CD4-positive, CD25-positive, alpha-beta regulatory T cell (primary cell): ENCODE data around the gene KCNN3. TPM values are rescaled to one million over a fixed set of nuclear protein-coding genes. Genes with fewer than 3 reads are reported as not detected.

Experiments
- ATAC-seq, 2 donors: fragments of 150-1000 bp; cut with Tn5 transposase; one replicate each; pipeline ENCODE4 v1.10.0; 2021; ENCODE audit warnings: low read depth in 2 of 2, moderate number of reproducible peaks in 2 of 2, moderate library complexity in 1 of 2
- DNase-seq, 3 donors: peaks; one replicate each; pipeline versions ENCODE4 v3.0.0 to v3.0.0-alpha.2; 2012 to 2022; ENCODE audit warnings: mixed read lengths in 1 of 3
- H3K27ac ChIP-seq: one replicate; pipeline ENCODE4 v1.7.0; 2013; ENCODE audit warnings: mild to moderate bottlenecking, low read length; ENCODE audit not compliant: insufficient read depth, poor library complexity, severe bottlenecking
- H3K27me3 ChIP-seq: one replicate; pipeline ENCODE4 v1.7.0; 2013; ENCODE audit warnings: low read length; ENCODE audit not compliant: control insufficient read depth, insufficient read depth
- H3K36me3 ChIP-seq: one replicate; pipeline ENCODE4 v1.7.0; 2013; ENCODE audit warnings: mild to moderate bottlenecking, low read length, moderate library complexity; ENCODE audit not compliant: control insufficient read depth, insufficient read depth
- H3K4me1 ChIP-seq: 2 replicates; pipeline ENCODE4 v1.7.0; 2013; ENCODE audit warnings: mild to moderate bottlenecking, low read length; ENCODE audit not compliant: insufficient read depth, control insufficient read depth, poor library complexity, severe bottlenecking
- H3K4me3 ChIP-seq: one replicate; pipeline ENCODE4 v1.7.0; 2013; ENCODE audit warnings: low read depth, mild to moderate bottlenecking, low read length, moderate library complexity
- H3K9me3 ChIP-seq, 2 experiments: 1 replicate in 1 of 2; 2 replicates in 1 of 2; pipeline ENCODE4 v1.7.0; 2013; ENCODE audit warnings: low read length in 2 of 2, mild to moderate bottlenecking in 1 of 2, moderate library complexity in 1 of 2; ENCODE audit not compliant: control insufficient read depth in 2 of 2
- H3K27ac Mint-ChIP-seq, 3 donors: one replicate each; pipeline ENCODE4 v1.8.0; 2020 to 2022; ENCODE audit warnings: mild to moderate bottlenecking in 3 of 3, mixed read lengths in 3 of 3, moderate library complexity in 2 of 3
- H3K27me3 Mint-ChIP-seq: one replicate; pipeline ENCODE4 v1.8.0; 2022; ENCODE audit warnings: mild to moderate bottlenecking, mixed read lengths
- H3K36me3 Mint-ChIP-seq: one replicate; pipeline ENCODE4 v1.8.0; 2020; ENCODE audit warnings: mixed read lengths
- H3K4me1 Mint-ChIP-seq, 4 donors: one replicate each; pipeline ENCODE4 v1.8.0; 2020 to 2022; ENCODE audit warnings: mixed read lengths in 4 of 4, mild to moderate bottlenecking in 1 of 4
- H3K4me3 Mint-ChIP-seq, 4 donors: one replicate each; pipeline ENCODE4 v1.8.0; 2020 to 2022; ENCODE audit warnings: mild to moderate bottlenecking in 4 of 4, mixed read lengths in 4 of 4, moderate library complexity in 3 of 4
- H3K9me3 Mint-ChIP-seq, 7 donors: one replicate each; pipeline ENCODE4 v1.8.0; 2020 to 2022; ENCODE audit warnings: mixed read lengths in 7 of 7, mild to moderate bottlenecking in 3 of 7, moderate library complexity in 2 of 7
- polyA plus RNA-seq, 4 donors: library from polyadenylated mRNA; unstranded; fragments of 300-500 nt; fragmentation: Illumina TruSeq; gene quantifications; one replicate each; pipeline ENCODE4 v1.2.3, GENCODE V29; 2021
- total RNA-seq: library from RNA; stranded (reverse); gene quantifications from one replicate; pipeline ENCODE4 v1.2.3, GENCODE V29; 2022

KCNN3 gene
- total and polyA plus RNA-seq, 5 donors from 2014 or later = 0.30 TPM; not detected in 4

DNA sequence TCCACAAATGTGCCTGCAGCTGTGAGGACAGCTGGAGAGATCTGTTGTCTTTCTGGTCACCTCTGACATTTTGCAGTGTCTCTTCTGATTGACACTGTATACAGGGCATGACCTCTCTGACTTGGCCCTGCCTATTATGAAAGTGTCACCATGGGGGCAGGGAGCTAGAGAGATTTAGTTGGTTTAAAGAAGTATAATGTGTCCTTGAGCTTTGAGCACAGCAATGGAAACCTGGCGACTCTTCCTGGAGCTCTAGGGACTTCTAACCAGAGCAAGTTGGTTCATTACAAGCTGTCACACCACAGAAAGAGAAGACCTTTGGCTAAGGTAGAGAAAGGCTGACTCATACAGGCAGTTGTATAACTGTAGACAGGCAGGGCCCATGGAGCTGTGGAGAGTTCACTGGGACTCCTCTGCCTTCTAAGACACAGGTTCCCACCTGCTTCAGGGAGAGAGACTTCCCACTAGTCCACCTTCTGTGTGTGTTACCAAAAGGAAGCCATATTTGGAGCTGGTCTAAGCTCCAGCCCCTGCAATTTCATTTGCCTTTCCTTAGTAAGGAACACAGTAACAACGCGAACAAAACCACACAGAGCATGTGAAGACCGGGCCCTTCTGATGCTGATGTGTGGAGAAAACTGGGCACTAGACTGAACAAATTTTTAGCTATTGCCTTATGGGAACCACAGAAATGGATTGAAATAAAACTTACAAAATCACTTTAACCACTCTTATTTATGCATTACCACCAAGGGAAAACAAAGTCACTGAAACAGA is 171.6 kb downstream of the KCNN3 start:
- H3K27ac ChIP-seq = no peak overlapping the region
- no peaks in the 10 kb centered on the region for H3K4me1 ChIP-seq
- no peaks in the 10 kb centered on the region for H3K9me3 ChIP-seq
- H3K9me3 Mint-ChIP-seq = peaks cover 0 to 2% (median 0%) of the 10 kb centered on the region in 7 donors
- H3K4me1 Mint-ChIP-seq = no peaks in the 10 kb centered on the region
- no peaks in the 10 kb centered on the region for H3K36me3 Mint-ChIP-seq
- DNase-seq = no peak
- peaks cover 12% of the 10 kb centered on the region for H3K27me3 Mint-ChIP-seq
- H3K4me3 Mint-ChIP-seq = no peak overlapping the region
- H3K36me3 ChIP-seq = no peaks in the 10 kb centered on the region
- no peak overlapping the region for H3K4me3 ChIP-seq
- ATAC-seq = no peak
- H3K27me3 ChIP-seq = peaks cover 15% of the 10 kb centered on the region
- H3K27ac Mint-ChIP-seq = no peak overlapping the region

DNA sequence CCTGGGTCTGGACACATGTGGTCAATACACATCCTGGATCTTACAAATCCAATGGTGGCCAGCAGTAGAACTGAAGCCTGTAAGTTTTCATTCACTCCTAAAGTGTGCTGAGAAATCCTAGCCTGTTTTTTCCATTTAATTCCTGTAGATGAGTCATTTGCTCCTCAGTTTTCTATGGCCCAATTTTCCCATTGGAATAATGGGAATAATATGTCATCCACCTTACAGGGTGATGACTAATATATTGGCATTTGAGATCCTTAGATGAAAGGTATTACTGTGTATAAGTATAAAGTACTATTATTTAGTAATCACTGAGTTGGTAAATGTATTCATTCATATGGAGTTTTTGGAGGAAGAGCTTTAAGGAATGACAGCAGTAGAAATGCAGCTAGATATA is 172.4 kb downstream of the KCNN3 start:
- H3K36me3 ChIP-seq = no peaks in the 10 kb centered on the region
- peaks cover 13% of the 10 kb centered on the region for H3K27me3 ChIP-seq
- Mint-ChIP-seq H3K9me3 (peaks cover 0 to 2% (median 0%) of the 10 kb centered on the region in 7 donors), H3K27me3 (peaks cover 20% of the 10 kb centered on the region), H3K4me1 (no peaks in the 10 kb centered on the region), H3K4me3 (no peak overlapping the region), H3K27ac (no peak overlapping the region), H3K36me3 (no peaks in the 10 kb centered on the region)
- ATAC-seq (no peak), DNase-seq (no peak)
- no peaks in the 10 kb centered on the region for H3K4me1 ChIP-seq
- H3K9me3 ChIP-seq = no peaks in the 10 kb centered on the region
- no peak overlapping the region for H3K4me3 ChIP-seq
- no peak overlapping the region for H3K27ac ChIP-seq

- Mint-ChIP-seq H3K4me3 (no peak overlapping the region), H3K27ac (no peak overlapping the region), H3K27me3 (peaks cover 24% of the 10 kb centered on the region), H3K36me3 (no peaks in the 10 kb centered on the region), H3K4me1 (no peaks in the 10 kb centered on the region), H3K9me3 (peaks cover 0 to 2% (median 0%) of the 10 kb centered on the region in 7 donors)
- DNase-seq (no peak), ATAC-seq (no peak)
- no peaks in the 10 kb centered on the region for H3K36me3 ChIP-seq
- H3K4me1 ChIP-seq = no peaks in the 10 kb centered on the region
- no peak overlapping the region for H3K27ac ChIP-seq
- no peak overlapping the region for H3K4me3 ChIP-seq
- no peaks in the 10 kb centered on the region for H3K9me3 ChIP-seq
- peaks cover 13% of the 10 kb centered on the region for H3K27me3 ChIP-seq
Measured at GRCh38 chr1:154696456-154696855, 173.6 kb downstream of the KCNN3 start.

- Histone ChIP-seq H3K4me1 (no peaks in the 10 kb centered on the region), H3K27me3 (peaks cover 13% of the 10 kb centered on the region), H3K36me3 (no peaks in the 10 kb centered on the region), H3K4me3 (no peak overlapping the region), H3K9me3 (no peaks in the 10 kb centered on the region), H3K27ac (no peak overlapping the region)
- DNase-seq (no peak), ATAC-seq (no peak)
- peaks cover 24% of the 10 kb centered on the region for H3K27me3 Mint-ChIP-seq
- peaks cover 0 to 3% (median 0%) of the 10 kb centered on the region in 7 donors for H3K9me3 Mint-ChIP-seq
- H3K4me3 Mint-ChIP-seq = no peak overlapping the region
- no peaks in the 10 kb centered on the region for H3K4me1 Mint-ChIP-seq
- H3K36me3 Mint-ChIP-seq = no peaks in the 10 kb centered on the region
- H3K27ac Mint-ChIP-seq = no peak overlapping the region
Measured at GRCh38 chr1:154695985-154696384, 174.1 kb downstream of the KCNN3 start.

DNA sequence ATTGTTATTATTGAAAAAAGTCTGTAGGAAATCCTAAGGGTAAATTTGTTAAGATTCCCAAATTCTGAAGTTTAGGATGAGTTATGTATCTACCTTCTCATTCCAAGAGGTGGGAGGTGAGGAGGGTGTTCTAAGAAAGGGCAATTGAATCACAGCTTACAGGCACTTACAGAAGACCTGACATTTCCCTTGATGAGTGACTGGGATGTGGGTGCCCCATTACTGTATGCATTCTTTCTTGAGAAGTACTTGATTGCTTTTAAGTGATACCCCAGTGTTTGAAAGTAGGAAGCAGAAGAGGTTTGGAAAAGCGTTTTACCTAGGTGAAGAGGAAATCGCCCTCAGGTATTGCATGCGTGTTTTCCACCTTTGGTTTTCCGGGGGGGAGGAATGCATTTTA is 175.1 kb downstream of the KCNN3 start:
- Mint-ChIP-seq H3K27me3 (peaks cover 31% of the 10 kb centered on the region), H3K4me1 (no peaks in the 10 kb centered on the region), H3K4me3 (no peak overlapping the region), H3K36me3 (no peaks in the 10 kb centered on the region), H3K27ac (no peak overlapping the region), H3K9me3 (peaks cover 0 to 3% (median 0%) of the 10 kb centered on the region in 7 donors)
- no peak for DNase-seq
- no peak overlapping the region for H3K27ac ChIP-seq
- ATAC-seq = no peak
- H3K36me3 ChIP-seq = no peaks in the 10 kb centered on the region
- peaks cover 9% of the 10 kb centered on the region for H3K27me3 ChIP-seq
- H3K4me3 ChIP-seq = no peak overlapping the region
- H3K4me1 ChIP-seq = no peaks in the 10 kb centered on the region
- no peaks in the 10 kb centered on the region for H3K9me3 ChIP-seq

- Mint-ChIP-seq H3K27ac (no peak overlapping the region), H3K36me3 (no peaks in the 10 kb centered on the region), H3K4me3 (no peak overlapping the region), H3K4me1 (no peaks in the 10 kb centered on the region), H3K27me3 (peaks cover 42% of the 10 kb centered on the region), H3K9me3 (peaks cover 0 to 3% (median 0%) of the 10 kb centered on the region in 7 donors)
- ATAC-seq (no peak), DNase-seq (no peak)
- Histone ChIP-seq H3K27ac (no peak overlapping the region), H3K27me3 (peaks cover 16% of the 10 kb centered on the region), H3K9me3 (no peaks in the 10 kb centered on the region), H3K36me3 (no peaks in the 10 kb centered on the region), H3K4me1 (no peaks in the 10 kb centered on the region), H3K4me3 (no peak overlapping the region)
Measured at GRCh38 chr1:154689083-154689482, 181.0 kb downstream of the KCNN3 start.

- Histone ChIP-seq H3K4me1 (no peaks in the 10 kb centered on the region), H3K27ac (no peak overlapping the region), H3K36me3 (no peaks in the 10 kb centered on the region), H3K27me3 (peaks cover 12% of the 10 kb centered on the region), H3K4me3 (no peak overlapping the region), H3K9me3 (no peaks in the 10 kb centered on the region)
- no peak for ATAC-seq
- Mint-ChIP-seq H3K27ac (no peak overlapping the region), H3K4me3 (no peak overlapping the region), H3K27me3 (peaks cover 38% of the 10 kb centered on the region), H3K9me3 (peaks cover 0 to 3% (median 0%) of the 10 kb centered on the region in 7 donors), H3K4me1 (no peaks in the 10 kb centered on the region), H3K36me3 (no peaks in the 10 kb centered on the region)
- DNase-seq = no peak
Measured at GRCh38 chr1:154686507-154686906, 183.6 kb downstream of the KCNN3 start.

DNA sequence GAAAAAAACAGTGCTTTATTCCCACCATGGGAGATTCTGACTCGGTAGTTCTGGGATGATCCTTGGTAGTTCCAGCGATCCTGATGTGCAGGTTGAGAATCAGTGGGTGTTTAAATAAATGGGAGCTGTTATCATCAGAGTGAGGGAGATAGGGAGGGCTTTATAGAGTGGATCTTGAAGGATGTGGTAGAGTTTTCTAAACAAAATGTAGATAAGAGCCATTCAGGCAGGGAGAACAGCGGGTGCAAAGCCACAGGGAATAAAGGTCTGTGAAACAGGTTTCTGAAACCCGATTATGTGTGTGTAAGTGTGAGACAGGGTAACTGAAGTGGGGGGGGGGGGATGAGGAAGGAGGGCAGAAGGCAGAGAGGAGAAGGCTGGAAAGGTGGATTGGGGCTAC is 186.3 kb downstream of the KCNN3 start:
- Histone ChIP-seq H3K27me3 (peaks cover 9% of the 10 kb centered on the region), H3K36me3 (no peaks in the 10 kb centered on the region), H3K4me1 (no peaks in the 10 kb centered on the region), H3K27ac (no peak overlapping the region), H3K9me3 (no peaks in the 10 kb centered on the region), H3K4me3 (no peak overlapping the region)
- Mint-ChIP-seq H3K4me1 (no peaks in the 10 kb centered on the region), H3K27ac (no peak overlapping the region), H3K36me3 (no peaks in the 10 kb centered on the region), H3K27me3 (peaks cover 26% of the 10 kb centered on the region), H3K4me3 (no peak overlapping the region), H3K9me3 (no peaks in the 10 kb centered on the region)
- no peak for ATAC-seq
- DNase-seq = no peak
